Heart right ventricle (tissue), 16 donors: ENCODE results near the gene POLN. TPM values are rescaled to one million over a fixed set of nuclear protein-coding genes. Genes with fewer than 3 reads are reported as not detected.

Experiments used
- ATAC-seq, 8 donors: fragments of 200-7000 bp; cut with Tn5 transposase; one replicate each; pipeline ENCODE4 v1.9.1; 2020; ENCODE audit warnings: mild to moderate bottlenecking in 8 of 8, moderate library complexity in 8 of 8, moderate number of reproducible peaks in 1 of 8
- DNase-seq, 2 donors: peaks; one replicate each; pipeline ENCODE4 v3.0.0-alpha.2; 2020
- H3K27ac ChIP-seq, 10 donors: fragments of 200-600 bp; sonication (generic) in 2 of 10; one replicate each; pipeline versions ENCODE4 v1.5.0 to v1.8.0; 2020 to 2022; ENCODE audit warnings: mild to moderate bottlenecking in 3 of 10
- H3K27me3 ChIP-seq, 7 donors: fragments of 200-600 bp; one replicate each; pipeline ENCODE4 v1.8.0; 2021 to 2022; ENCODE audit warnings: mild to moderate bottlenecking in 2 of 7
- H3K36me3 ChIP-seq, 9 donors: fragments of 200-600 bp; sonication (generic) in 1 of 9; one replicate each; pipeline versions ENCODE4 v1.5.0 to v1.8.0; 2020 to 2022; ENCODE audit warnings: mild to moderate bottlenecking in 2 of 9
- H3K4me1 ChIP-seq, 9 donors: fragments of 200-600 bp; sonication (generic) in 1 of 9; one replicate each; pipeline versions ENCODE4 v1.5.0 to v1.8.0; 2020 to 2022; ENCODE audit warnings: mild to moderate bottlenecking in 4 of 9
- H3K4me3 ChIP-seq, 10 donors: fragments of 200-600 bp; sonication (generic) in 2 of 10; one replicate each; pipeline versions ENCODE4 v1.5.0 to v1.8.0; 2020 to 2022; ENCODE audit warnings: mild to moderate bottlenecking in 7 of 10, moderate library complexity in 2 of 10
- H3K9me3 ChIP-seq, 11 donors: fragments of 200-600 bp in 10 of 11; sonication (generic) in 2 of 11; one replicate each; pipeline versions ENCODE4 v1.5.0 to v1.8.0; 2013 to 2022; ENCODE audit warnings: mild to moderate bottlenecking in 2 of 11, control low read depth in 1 of 11, moderate library complexity in 1 of 11
- CTCF ChIP-seq, 9 donors: fragments of 200-600 bp; sonication (generic) in 2 of 9; IDR thresholded peaks; one replicate each; pipeline versions ENCODE4 v1.5.0 to v1.8.0; 2021 to 2022; ENCODE audit warnings: antibody characterized with exemption in 9 of 9, mild to moderate bottlenecking in 5 of 9, moderate library complexity in 1 of 9
- WGBS, 2 donors: extraction: QIAGEN DNeasy Blood & Tissue Kit; methylation state at CpG; one replicate each; pipeline ENCODE4 v1.1.7; 2013; ENCODE audit warnings: inconsistent platforms in 1 of 2; 5-methylcytosine and 5-hydroxymethylcytosine counted together
- intact Hi-C, 10 donors: fragments of 100-400 bp; cut with DNase I; formaldehyde crosslinking; loops; one replicate each; pipeline versions ENCODE4 v1.11.1 to v1.14.2; 2022
- polyA plus RNA-seq, 2 donors: library from polyadenylated mRNA; stranded (reverse); fragments of 200-250 nt; gene quantifications; one replicate each; pipeline ENCODE4 v1.2.3, GENCODE V29; 2013
- total RNA-seq, 10 donors: library from RNA; stranded (reverse); fragmentation: NEBNext Ultra II Directional in 3 of 10; extraction: Animal tissue kit (Norgen Biotek cat#: 25700) in 3 of 10; gene quantifications; one replicate each; pipeline versions ENCODE4 v1.2.1 to v1.2.4, GENCODE V29; 2021 to 2023
- donor health status: Arrhythmogenic right ventricular cardiomyopathy.
- donor health status: ischemic (EF 13 %, LVEDD 7.1; RV severe dilation, severe dysfunction).
- donor health status: healthy with polysubstance abuse.
- donor health status: DM: no; HTN: yes; CAD: no.
- donor health status: DM: no; HTN: no; CAD: no.
- donor health status: ischemic (EF 25% LVEDD 6.9; RV normal size, moderate dysfunction).
- donor health status: ischemic (EF 25% LVEDD 5.7; RV mildly dilated, moderate dysfunction).
- donor health status: healthy.
- donor health status: DM: yes; HTN: yes; CAD: no.
- donor health status: Ischemic cardiomyopathy.
- donor health status: ischemic (EF 35%, LVEDD 5.7; RV mildly dilated, moderate dysfunction).
- donor health status: nonischemic (EF 11% LVEDD 7.7; RV severe dilation, severe dysfunction).
- donor health status: DM: yes; HTN: yes; CAD: no.
- donor health status: PGD.
- donor health status: ischemic (EF 29% LVEDD 5.4; RV normal size, mild dysfunction).
- donor health status: nonischemic (EF 23%, LVEDD 6.1; RV moderate dilation, normal function).

POLN gene
- total and polyA plus RNA-seq, 12 donors, result 0.97 to 3.1 (median 2.1) TPM

- H3K4me1 ChIP-seq, result peaks cover 34 to 56% (median 48%) of the 10 kb centered on the region in 9 donors
- no peaks in the 10 kb centered on the region for H3K9me3 ChIP-seq
- ATAC-seq (no peak), DNase-seq (peak; percentile 3 to 13)
- no peaks in the 10 kb centered on the region for H3K27me3 ChIP-seq
- TF ChIP-seq CTCF (IDR thresholded peaks at IDR 0.05), result no peak
- H3K36me3 ChIP-seq, result peaks cover 5 to 94% (median 37%) of the 10 kb centered on the region in 9 donors
- no peak overlapping the region for H3K4me3 ChIP-seq
- intact Hi-C loops, result loop anchor here in 1 of 10 donors (1.0 kb wide), 1 partner anchor 8 kb away; no protein-coding TSS in a partner anchor
- peak overlapping the region in 1 of 10 donors; percentile 24 for H3K27ac ChIP-seq
- WGBS, 2 donors, result 73 to 74% methylated on average over 32 of the region's 32 CpGs
Measured at GRCh38 chr4:2253160-2254084, 11.5 kb upstream of the POLN start.

- WGBS, 2 donors, result 80 to 82% methylated on average over 12 of the region's 12 CpGs
- TF ChIP-seq CTCF (IDR thresholded peaks at IDR 0.05), result no peak
- peaks cover 5 to 94% (median 45%) of the 10 kb centered on the region in 9 donors for H3K36me3 ChIP-seq
- peak overlapping the region in 1 of 10 donors; percentile 24 for H3K27ac ChIP-seq
- no peaks in the 10 kb centered on the region for H3K27me3 ChIP-seq
- intact Hi-C loops, result loop anchor here in 1 of 10 donors (1.0 kb wide), 1 partner anchor 7 kb away; no protein-coding TSS in a partner anchor
- peaks cover 25 to 48% (median 40%) of the 10 kb centered on the region in 9 donors for H3K4me1 ChIP-seq
- DNase-seq, result no peak
- no peak overlapping the region for H3K4me3 ChIP-seq
- no peaks in the 10 kb centered on the region for H3K9me3 ChIP-seq
- ATAC-seq, result no peak
Measured at GRCh38 chr4:2252530-2253091, 10.7 kb upstream of the POLN start.

- Histone ChIP-seq H3K4me1 (peaks cover 19 to 41% (median 34%) of the 10 kb centered on the region in 9 donors), H3K27me3 (no peaks in the 10 kb centered on the region), H3K27ac (no peak overlapping the region), H3K9me3 (no peaks in the 10 kb centered on the region), H3K36me3 (peaks cover 5 to 89% (median 45%) of the 10 kb centered on the region in 9 donors), H3K4me3 (no peak overlapping the region)
- ATAC-seq, result no peak
- WGBS, 2 donors, result 92 to 94% methylated on average over 16 of the region's 16 CpGs
- intact Hi-C loops, result no loop called here
- TF ChIP-seq CTCF (IDR thresholded peaks at IDR 0.05), result no peak
- no peak for DNase-seq
Measured at GRCh38 chr4:2251795-2252529, 10.0 kb upstream of the POLN start.
